Memory B cell (primary cell): ENCODE results near the gene FGFR4.

Experiments
- ATAC-seq: fragments of 150-1000 bp; cut with Tn5 transposase; 2 replicates; pipeline ENCODE4 v1.10.0; 2021; ENCODE audit warnings: low read depth, mild to moderate bottlenecking, moderate library complexity
- DNase-seq, 2 donors: peaks; one replicate each; pipeline ENCODE4 v3.0.0; 2022; ENCODE audit warnings: low spot score in 2 of 2
- H3K27ac Mint-ChIP-seq: one replicate; pipeline ENCODE4 v1.8.0; 2022; ENCODE audit warnings: mild to moderate bottlenecking, moderate library complexity, mixed read lengths
- H3K27me3 Mint-ChIP-seq: one replicate; pipeline ENCODE4 v1.8.0; 2022; ENCODE audit warnings: mixed read lengths
- H3K36me3 Mint-ChIP-seq: one replicate; pipeline ENCODE4 v1.8.0; 2022; ENCODE audit warnings: mild to moderate bottlenecking, mixed read lengths
- H3K4me1 Mint-ChIP-seq: one replicate; pipeline ENCODE4 v1.8.0; 2022; ENCODE audit warnings: mixed read lengths
- H3K4me3 Mint-ChIP-seq: one replicate; pipeline ENCODE4 v1.8.0; 2022; ENCODE audit warnings: mild to moderate bottlenecking, moderate library complexity, mixed read lengths
- H3K9me3 Mint-ChIP-seq: one replicate; pipeline ENCODE4 v1.8.0; 2022; ENCODE audit warnings: mixed read lengths

Gene FGFR4

DNA sequence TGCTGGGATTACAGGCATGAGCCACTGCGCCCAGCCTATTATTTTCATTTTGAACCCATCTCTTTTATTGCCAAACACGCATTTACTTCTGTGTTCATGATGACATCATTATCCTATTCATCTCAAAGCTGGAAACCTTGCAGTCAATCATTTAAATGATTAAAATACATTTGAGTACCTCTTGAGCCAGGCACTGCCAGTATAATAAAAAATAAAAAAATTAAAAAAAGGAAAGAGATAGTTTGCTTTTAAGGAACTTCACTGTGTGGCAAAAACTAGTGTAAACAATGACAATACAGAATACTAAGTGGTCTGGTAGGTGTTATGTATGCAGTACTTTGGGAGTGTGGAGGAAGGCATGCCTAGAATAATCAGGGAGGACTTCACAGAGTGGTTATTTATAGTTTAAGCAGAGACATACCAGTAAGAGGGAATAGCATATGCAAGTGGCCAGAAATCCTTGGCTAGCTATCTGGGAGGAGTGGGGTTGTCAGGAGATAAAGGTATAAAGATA, 55.4 kb downstream of the FGFR4 start:
- Mint-ChIP-seq H3K4me1 (peaks cover 25% of the 10 kb centered on the region), H3K9me3 (no peaks in the 10 kb centered on the region), H3K4me3 (no peak overlapping the region), H3K27me3 (no peaks in the 10 kb centered on the region), H3K27ac (no peak overlapping the region), H3K36me3 (peaks cover 18% of the 10 kb centered on the region)
- DNase-seq: no peak
- ATAC-seq: no peak

DNA sequence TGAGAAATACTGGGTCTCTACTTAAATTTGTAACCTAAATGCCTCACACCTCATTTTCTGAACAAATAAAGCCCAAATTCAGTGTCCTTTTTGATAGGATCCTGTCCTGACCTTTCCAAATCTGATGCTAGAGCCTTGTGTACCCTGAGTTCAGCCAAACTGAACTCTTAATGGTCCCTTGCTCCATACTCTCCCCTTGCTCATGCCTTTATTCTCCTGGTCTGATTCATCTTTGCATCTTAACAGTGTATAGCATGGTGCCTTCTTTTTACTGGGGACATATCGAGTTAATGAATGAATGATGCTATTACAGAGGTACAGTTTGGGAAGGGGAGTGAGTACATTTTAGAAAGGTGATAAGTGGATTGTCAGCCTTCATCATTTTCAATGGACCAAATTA, 56.1 kb downstream of the FGFR4 start:
- Mint-ChIP-seq H3K27ac (no peak overlapping the region), H3K27me3 (no peaks in the 10 kb centered on the region), H3K4me1 (peaks cover 25% of the 10 kb centered on the region), H3K9me3 (no peaks in the 10 kb centered on the region), H3K36me3 (peaks cover 21% of the 10 kb centered on the region), H3K4me3 (no peak overlapping the region)
- DNase-seq (no peak), ATAC-seq (no peak)

DNA sequence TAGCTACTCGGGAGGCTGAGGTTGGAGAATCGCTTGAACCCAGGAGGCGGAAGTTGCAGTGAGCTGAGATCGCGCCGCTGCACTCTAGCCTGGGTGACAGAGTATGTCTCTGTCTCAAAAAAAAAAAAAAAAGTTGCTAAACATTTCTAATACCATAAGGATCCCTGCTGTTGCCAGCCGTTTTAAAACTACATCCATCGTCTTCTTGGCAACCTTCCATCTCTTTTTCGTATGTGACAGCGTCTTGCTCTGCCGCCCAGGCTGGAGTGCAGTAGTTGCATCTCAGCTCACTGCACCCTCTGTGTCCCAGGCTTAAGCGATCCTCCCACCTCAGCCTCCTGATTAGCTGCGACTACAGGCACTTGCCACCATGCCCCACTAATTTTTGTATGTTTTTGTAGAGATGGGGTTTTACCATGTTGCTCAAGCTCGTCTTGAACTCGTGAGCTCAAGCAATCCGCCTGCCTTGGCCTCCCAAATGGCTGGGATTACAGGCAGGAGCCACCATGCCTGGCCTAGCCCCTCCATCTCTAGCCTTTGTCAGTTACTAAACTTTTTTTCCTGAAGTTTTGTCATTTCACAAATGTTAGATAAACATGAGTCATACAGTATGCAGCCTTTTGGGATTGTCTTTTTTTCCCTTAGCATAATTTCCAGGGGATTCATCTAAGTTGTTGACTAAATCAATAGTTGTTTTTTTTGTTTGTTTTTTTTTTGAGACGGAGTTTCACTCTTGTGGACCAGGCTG, 60.4 kb downstream of the FGFR4 start:
- Mint-ChIP-seq H3K27ac (no peak overlapping the region), H3K36me3 (peaks cover 20% of the 10 kb centered on the region), H3K27me3 (no peaks in the 10 kb centered on the region), H3K4me3 (no peak overlapping the region), H3K9me3 (no peaks in the 10 kb centered on the region), H3K4me1 (peaks cover 11% of the 10 kb centered on the region)
- ATAC-seq (no peak), DNase-seq (no peak)
